Measurements from ENCODE around the gene MAML1.

The MAML1 gene

GRCh38 chr5:179798144-179798770 lies 65.6 kb downstream of the MAML1 start:
- no peak for TF ChIP-seq CTCF (IDR thresholded peaks at IDR 0.05; ENCODE audit: control extremely low read depth, extremely low read depth, low read depth, missing control alignments)
- no peak for DNase-seq (ENCODE audit: extremely low spot score)
- ChIA-PET POLR2A (interaction anchor here (0.9 kb wide), 1 partner anchor 1644 kb away, joined by 4 read pairs; no protein-coding TSS in a partner anchor), CTCF (interaction anchor here (1.5 to 5.8 kb wide), 3 partner anchors 24 to 109 kb away, joined by 4 to 33 read pairs (median 7); no protein-coding TSS in a partner anchor)

GRCh38 chr5:179798771-179799643 lies 66.4 kb downstream of the MAML1 start:
- TF ChIP-seq CTCF (IDR thresholded peaks at IDR 0.05; ENCODE audit: control extremely low read depth, extremely low read depth, low read depth, missing control alignments), result no peak
- CTCF ChIA-PET, result interaction anchor here (1.2 to 5.8 kb wide), 3 partner anchors 13 to 36 kb away, joined by 3 to 33 read pairs (median 7); no protein-coding TSS in a partner anchor
- POLR2A ChIA-PET, result interaction anchor here (0.9 kb wide), 1 partner anchor 1645 kb away, joined by 4 read pairs; no protein-coding TSS in a partner anchor
- DNase-seq (ENCODE audit: extremely low spot score), result no peak

- no peak for DNase-seq (ENCODE audit: extremely low spot score)
- CTCF ChIA-PET, result interaction anchor here (1.2 kb wide), 1 partner anchor 12 kb away, joined by 3 read pairs; no protein-coding TSS in a partner anchor
- POLR2A ChIA-PET, result no interaction called here
- TF ChIP-seq CTCF (IDR thresholded peaks at IDR 0.05; ENCODE audit: control extremely low read depth, extremely low read depth, low read depth, missing control alignments), result no peak
These were observed 67.0 kb downstream of the MAML1 start for GRCh38 chr5:179799644-179799973.

- CTCF ChIA-PET, result interaction anchor here (1.0 to 1.2 kb wide), 2 partner anchors 11 to 13 kb away, joined by 3 to 4 read pairs; no protein-coding TSS in a partner anchor
- no peak for DNase-seq (ENCODE audit: extremely low spot score)
- no peak for TF ChIP-seq CTCF (IDR thresholded peaks at IDR 0.05; ENCODE audit: control extremely low read depth, extremely low read depth, low read depth, missing control alignments)
- POLR2A ChIA-PET, result no interaction called here
These were observed 67.6 kb downstream of the MAML1 start for GRCh38 chr5:179800071-179800695.

- CTCF ChIA-PET, result interaction anchor here (1.0 to 3.2 kb wide), 6 partner anchors 13 to 515 kb away, joined by 3 to 20 read pairs (median 6); partner anchors contain the start of gene MRNIP
- DNase-seq (ENCODE audit: extremely low spot score), result no peak
- POLR2A ChIA-PET, result no interaction called here
- no peak for TF ChIP-seq CTCF (IDR thresholded peaks at IDR 0.05; ENCODE audit: control extremely low read depth, extremely low read depth, low read depth, missing control alignments)
These were observed 68.1 kb downstream of the MAML1 start for GRCh38 chr5:179800696-179801201.
